Measurements from ENCODE around the gene PTAFR.

DNA sequence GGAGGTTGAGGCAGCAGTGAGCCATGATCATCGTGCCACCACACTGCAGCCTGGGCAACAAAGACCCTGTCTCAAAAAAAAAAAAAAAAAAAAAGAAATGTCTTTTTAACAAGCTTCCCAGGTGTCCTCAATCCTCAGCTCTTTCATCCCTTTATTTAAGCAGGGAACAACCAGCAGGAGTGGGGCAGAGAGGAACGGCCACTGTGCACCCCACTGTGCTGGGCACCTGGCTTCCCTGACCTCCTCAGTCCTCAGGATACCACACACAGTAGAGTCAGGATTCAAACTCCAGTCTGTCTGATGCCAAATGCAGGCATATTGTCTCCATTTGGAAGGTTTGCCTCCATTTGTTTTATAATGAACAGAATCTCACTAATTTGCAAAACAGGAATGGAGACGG is 19.8 kb upstream of the PTAFR start:
- TF ChIP-seq CTCF (IDR thresholded peaks at IDR 0.05) (no peak), POLR2A (IDR thresholded peaks at IDR 0.05) (no peak)

Data from uterus (tissue), 2 donors.